Measurements from ENCODE around the gene ANXA1. TPM values are rescaled to one million over a fixed set of nuclear protein-coding genes. Genes with fewer than 3 reads are reported as not detected.

Gene ANXA1
- total RNA-seq, 1 experiment from 2014 or later = 72.0 TPM

DNA sequence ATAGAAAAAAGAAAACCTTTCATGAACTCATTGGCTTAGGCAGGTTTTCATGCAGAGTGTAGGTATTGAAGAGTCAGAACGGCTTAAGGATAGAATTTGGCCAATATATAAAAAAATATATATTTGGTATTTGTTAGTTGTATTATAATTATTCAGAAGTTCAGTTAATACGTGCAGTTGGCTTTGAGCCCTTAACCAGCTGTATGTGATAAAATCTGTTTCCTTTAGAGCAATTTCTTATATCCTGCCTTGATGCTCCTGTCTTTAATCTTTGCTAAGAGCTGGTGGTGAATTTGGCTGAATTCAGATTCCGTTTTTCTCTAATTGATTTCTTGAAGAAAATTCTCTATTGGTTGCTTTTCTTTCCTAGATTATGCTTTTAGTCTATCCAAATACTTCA, 3.7 kb downstream of the ANXA1 start:
- ChIA-PET POLR2A (interaction anchor here (0.6 kb wide), 1 partner anchor 18 kb away, joined by 3 read pairs; no protein-coding TSS in a partner anchor), CTCF (interaction anchor here (0.9 kb wide), 1 partner anchor 48 kb away, joined by 3 read pairs; no protein-coding TSS in a partner anchor)
- H3K27ac ChIP-seq (ENCODE audit: low read length) = peak overlapping the region; percentile 93
- no peak for ATAC-seq
- intact Hi-C loops (cut with micrococcal nuclease; ENCODE audit: unreplicated experiment) = no loop called here
- TF ChIP-seq, protein P1, sequence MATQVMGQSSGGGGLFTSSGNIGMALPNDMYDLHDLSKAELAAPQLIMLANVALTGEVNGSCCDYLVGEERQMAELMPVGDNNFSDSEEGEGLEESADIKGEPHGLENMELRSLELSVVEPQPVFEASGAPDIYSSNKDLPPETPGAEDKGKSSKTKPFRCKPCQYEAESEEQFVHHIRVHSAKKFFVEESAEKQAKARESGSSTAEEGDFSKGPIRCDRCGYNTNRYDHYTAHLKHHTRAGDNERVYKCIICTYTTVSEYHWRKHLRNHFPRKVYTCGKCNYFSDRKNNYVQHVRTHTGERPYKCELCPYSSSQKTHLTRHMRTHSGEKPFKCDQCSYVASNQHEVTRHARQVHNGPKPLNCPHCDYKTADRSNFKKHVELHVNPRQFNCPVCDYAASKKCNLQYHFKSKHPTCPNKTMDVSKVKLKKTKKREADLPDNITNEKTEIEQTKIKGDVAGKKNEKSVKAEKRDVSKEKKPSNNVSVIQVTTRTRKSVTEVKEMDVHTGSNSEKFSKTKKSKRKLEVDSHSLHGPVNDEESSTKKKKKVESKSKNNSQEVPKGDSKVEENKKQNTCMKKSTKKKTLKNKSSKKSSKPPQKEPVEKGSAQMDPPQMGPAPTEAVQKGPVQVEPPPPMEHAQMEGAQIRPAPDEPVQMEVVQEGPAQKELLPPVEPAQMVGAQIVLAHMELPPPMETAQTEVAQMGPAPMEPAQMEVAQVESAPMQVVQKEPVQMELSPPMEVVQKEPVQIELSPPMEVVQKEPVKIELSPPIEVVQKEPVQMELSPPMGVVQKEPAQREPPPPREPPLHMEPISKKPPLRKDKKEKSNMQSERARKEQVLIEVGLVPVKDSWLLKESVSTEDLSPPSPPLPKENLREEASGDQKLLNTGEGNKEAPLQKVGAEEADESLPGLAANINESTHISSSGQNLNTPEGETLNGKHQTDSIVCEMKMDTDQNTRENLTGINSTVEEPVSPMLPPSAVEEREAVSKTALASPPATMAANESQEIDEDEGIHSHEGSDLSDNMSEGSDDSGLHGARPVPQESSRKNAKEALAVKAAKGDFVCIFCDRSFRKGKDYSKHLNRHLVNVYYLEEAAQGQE (IDR thresholded peaks at IDR 0.05; ENCODE audit: insufficient read depth in 1 of 2, low read depth in 2 of 2, low read length in 1 of 2) = no peak
- TF ChIP-seq POLR2AphosphoS5 (IDR thresholded peaks at IDR 0.05; ENCODE audit: low read depth, low read length) (no peak), SIN3A (IDR thresholded peaks at IDR 0.05; ENCODE audit: borderline replicate concordance, insufficient read depth, low read depth, low read length) (no peak), TCF7L2 (IDR thresholded peaks at IDR 0.05; ENCODE audit: low read depth, low read length) (no peak)
- TF ChIP-seq, protein P2, sequence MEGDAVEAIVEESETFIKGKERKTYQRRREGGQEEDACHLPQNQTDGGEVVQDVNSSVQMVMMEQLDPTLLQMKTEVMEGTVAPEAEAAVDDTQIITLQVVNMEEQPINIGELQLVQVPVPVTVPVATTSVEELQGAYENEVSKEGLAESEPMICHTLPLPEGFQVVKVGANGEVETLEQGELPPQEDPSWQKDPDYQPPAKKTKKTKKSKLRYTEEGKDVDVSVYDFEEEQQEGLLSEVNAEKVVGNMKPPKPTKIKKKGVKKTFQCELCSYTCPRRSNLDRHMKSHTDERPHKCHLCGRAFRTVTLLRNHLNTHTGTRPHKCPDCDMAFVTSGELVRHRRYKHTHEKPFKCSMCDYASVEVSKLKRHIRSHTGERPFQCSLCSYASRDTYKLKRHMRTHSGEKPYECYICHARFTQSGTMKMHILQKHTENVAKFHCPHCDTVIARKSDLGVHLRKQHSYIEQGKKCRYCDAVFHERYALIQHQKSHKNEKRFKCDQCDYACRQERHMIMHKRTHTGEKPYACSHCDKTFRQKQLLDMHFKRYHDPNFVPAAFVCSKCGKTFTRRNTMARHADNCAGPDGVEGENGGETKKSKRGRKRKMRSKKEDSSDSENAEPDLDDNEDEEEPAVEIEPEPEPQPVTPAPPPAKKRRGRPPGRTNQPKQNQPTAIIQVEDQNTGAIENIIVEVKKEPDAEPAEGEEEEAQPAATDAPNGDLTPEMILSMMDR (IDR thresholded peaks at IDR 0.05) = no peak
- DNase-seq (ENCODE audit: low read depth, low spot score) = no peak
- H3K4me3 ChIP-seq (ENCODE audit: low read depth in 2 of 2, low read length in 2 of 2) = peak overlapping the region in 1 of 2 experiments; percentile 56; a peak in 2 of 4 replicates
- in situ Hi-C loops (cut with HindIII; ENCODE audit: low pct_unique_long_range_greater_than_20kb, low sequenced_read_pairs) = no loop called here
- no peaks in the 10 kb centered on the region for H3K27me3 ChIP-seq (ENCODE audit: control insufficient read depth, insufficient read depth, low read length)
- H3K9me3 ChIP-seq (ENCODE audit: control insufficient read depth, insufficient read depth, low read depth, low read length) = no peaks in the 10 kb centered on the region
- peaks cover 26% of the 10 kb centered on the region for H3K4me1 ChIP-seq (ENCODE audit: control insufficient read depth, insufficient read depth, low read length)
- peaks cover 14% of the 10 kb centered on the region for H3K36me3 ChIP-seq (ENCODE audit: control insufficient read depth, insufficient read depth, low read length)
- BruUV-seq (replicated peaks) = no TSS peak

DNA sequence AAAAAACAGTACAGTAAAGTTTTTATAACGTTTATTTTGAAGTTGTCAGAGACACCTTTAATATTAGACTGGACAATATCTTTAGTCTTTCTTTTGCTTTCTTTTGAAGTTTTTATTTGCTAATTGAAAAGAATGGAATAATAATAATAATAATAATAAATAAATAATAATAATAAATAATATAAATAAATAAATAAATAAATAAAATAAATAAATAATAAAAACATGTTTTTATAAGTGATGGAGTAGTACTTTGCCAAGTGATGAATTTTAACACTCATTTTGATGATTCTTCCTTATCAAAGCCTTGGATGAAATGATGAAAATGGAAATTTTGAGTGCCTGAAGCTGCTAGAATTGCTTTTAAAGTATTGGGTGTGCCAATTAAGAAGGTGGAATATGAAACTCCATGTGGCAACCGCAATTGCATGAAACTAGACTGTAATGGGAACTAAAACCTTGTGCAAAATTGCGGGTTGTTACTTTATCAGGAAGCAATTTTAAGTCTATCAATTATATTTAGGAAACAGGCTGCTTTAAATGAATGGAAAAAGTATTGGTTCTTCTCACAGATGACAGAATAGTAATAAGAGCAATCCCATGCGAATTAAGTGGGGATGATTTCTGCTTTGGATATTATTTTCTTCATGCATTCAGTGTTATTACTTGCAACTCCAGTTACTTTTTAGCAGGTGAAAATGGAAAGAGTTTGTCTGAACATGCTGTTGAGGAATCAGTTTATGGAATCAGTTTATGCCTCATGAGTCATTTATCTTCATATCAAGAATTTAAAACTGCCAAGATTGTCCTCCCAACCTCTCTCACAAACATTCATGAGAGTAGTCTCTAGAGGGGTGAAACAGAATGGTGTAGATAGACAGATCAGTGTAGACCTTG, 4.6 kb downstream of the ANXA1 start:
- peak overlapping the region; percentile 26 for H3K27ac ChIP-seq (ENCODE audit: low read length)
- peaks cover 16% of the 10 kb centered on the region for H3K36me3 ChIP-seq (ENCODE audit: control insufficient read depth, insufficient read depth, low read length)
- peaks cover 18% of the 10 kb centered on the region for H3K4me1 ChIP-seq (ENCODE audit: control insufficient read depth, insufficient read depth, low read length)
- in situ Hi-C loops (cut with HindIII; ENCODE audit: low pct_unique_long_range_greater_than_20kb, low sequenced_read_pairs) (no loop called here), intact Hi-C loops (cut with micrococcal nuclease; ENCODE audit: unreplicated experiment) (no loop called here)
- no peak overlapping the region; a peak in 1 of 4 replicates for H3K4me3 ChIP-seq (ENCODE audit: low read depth in 2 of 2, low read length in 2 of 2)
- POLR2A ChIA-PET = no interaction called here
- CTCF ChIA-PET = no interaction called here
- DNase-seq (ENCODE audit: low read depth, low spot score) = no peak
- TF ChIP-seq SIN3A (IDR thresholded peaks at IDR 0.05; ENCODE audit: borderline replicate concordance, insufficient read depth, low read depth, low read length) (no peak), TCF7L2 (IDR thresholded peaks at IDR 0.05; ENCODE audit: low read depth, low read length) (no peak), POLR2AphosphoS5 (IDR thresholded peaks at IDR 0.05; ENCODE audit: low read depth, low read length) (no peak)
- TF ChIP-seq, protein P2 (IDR thresholded peaks at IDR 0.05) = no peak
- TF ChIP-seq, protein P1 (IDR thresholded peaks at IDR 0.05; ENCODE audit: insufficient read depth in 1 of 2, low read depth in 2 of 2, low read length in 1 of 2) = no peak
- BruUV-seq (replicated peaks) = no TSS peak
- H3K9me3 ChIP-seq (ENCODE audit: control insufficient read depth, insufficient read depth, low read depth, low read length) = no peaks in the 10 kb centered on the region
- no peak for ATAC-seq
- H3K27me3 ChIP-seq (ENCODE audit: control insufficient read depth, insufficient read depth, low read length) = no peaks in the 10 kb centered on the region

All from Panc1 (cell line).